HG03521 (cell line): ENCODE data around the gene PRMT7.

Experiments used
- ATAC-seq: cut with Tn5 transposase; IDR thresholded peaks from one replicate; pipeline ENCODE4 v1.9.1; 2021; ENCODE audit warnings: mild to moderate bottlenecking, moderate library complexity; ENCODE audit not compliant: unreplicated experiment

The PRMT7 gene

GRCh38 chr16:68310774-68311511 lies at the start of gene PRMT7, which contains the start of gene SLC7A6OS:
TSS of gene PRMT7 (plus strand) at chr16:68311019. CDS start at chr16:68315980, 4,961 bp downstream.
TSS of gene SLC7A6OS (minus strand) at chr16:68310946. CDS start at chr16:68310926, 20 bp downstream.
- ATAC-seq = peak; percentile 97

- ATAC-seq = no peak
Observed at GRCh38 chr16:68263559-68264127, 47.2 kb upstream of the PRMT7 start.

GRCh38 chr16:68264128-68265077 lies 46.4 kb upstream of the PRMT7 start, which contains the start of gene SLC7A6:
TSS of gene SLC7A6 (plus strand) at chr16:68264526. CDS start at chr16:68274727, 10,201 bp downstream.
- ATAC-seq = peak; percentile 64

GRCh38 chr16:68265078-68265920 lies 45.5 kb upstream of the PRMT7 start:
- ATAC-seq = no peak

GRCh38 chr16:68267612-68268405 lies 43.0 kb upstream of the PRMT7 start:
- ATAC-seq = no peak

GRCh38 chr16:68269793-68270192 lies 41.0 kb upstream of the PRMT7 start:
- ATAC-seq = no peak

- ATAC-seq = no peak
Observed at GRCh38 chr16:68270353-68270752, 40.5 kb upstream of the PRMT7 start.

GRCh38 chr16:68272507-68273209 lies 38.2 kb upstream of the PRMT7 start:
- ATAC-seq = no peak

- ATAC-seq = no peak
Observed at GRCh38 chr16:68273459-68273858, 37.4 kb upstream of the PRMT7 start.

GRCh38 chr16:68273896-68274295 lies 36.9 kb upstream of the PRMT7 start:
- no peak for ATAC-seq

GRCh38 chr16:68274441-68274840 lies 36.4 kb upstream of the PRMT7 start:
- no peak for ATAC-seq

GRCh38 chr16:68275611-68276191 lies 35.1 kb upstream of the PRMT7 start:
- no peak for ATAC-seq

- ATAC-seq = no peak
Observed at GRCh38 chr16:68276223-68276622, 34.6 kb upstream of the PRMT7 start.

- ATAC-seq = no peak
Observed at GRCh38 chr16:68279726-68280558, 30.9 kb upstream of the PRMT7 start.

GRCh38 chr16:68281368-68282063 lies 29.3 kb upstream of the PRMT7 start:
- no peak for ATAC-seq

GRCh38 chr16:68282064-68282452 lies 28.8 kb upstream of the PRMT7 start:
- ATAC-seq = no peak

GRCh38 chr16:68283346-68283745 lies 27.5 kb upstream of the PRMT7 start:
- ATAC-seq = no peak
